ENCODE data around the gene UBASH3B.

Gene UBASH3B

GRCh38 chr11:122791836-122792235 lies 136.3 kb downstream of the UBASH3B start:
- DNase-seq: no peak

DNA sequence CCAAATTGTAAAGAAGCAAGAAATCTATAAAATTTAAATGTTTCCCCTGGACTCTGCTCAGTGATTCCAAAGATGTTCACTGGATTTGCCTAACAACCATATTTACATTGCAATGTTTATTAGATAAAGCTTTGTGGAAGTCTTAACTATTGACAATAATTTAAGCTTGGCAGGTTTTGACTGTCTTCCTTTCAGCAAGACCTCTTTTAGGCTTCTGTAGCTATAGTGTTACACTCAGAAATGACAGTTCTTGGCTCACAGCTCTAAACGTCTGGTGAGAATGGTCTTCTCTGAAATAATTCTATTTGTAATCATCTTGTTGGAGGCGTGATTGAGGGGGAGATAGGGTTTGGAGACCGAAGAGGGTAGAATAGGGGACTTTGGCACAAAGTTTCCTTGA lies 138.0 kb downstream of the UBASH3B start:
- DNase-seq: no peak

DNA sequence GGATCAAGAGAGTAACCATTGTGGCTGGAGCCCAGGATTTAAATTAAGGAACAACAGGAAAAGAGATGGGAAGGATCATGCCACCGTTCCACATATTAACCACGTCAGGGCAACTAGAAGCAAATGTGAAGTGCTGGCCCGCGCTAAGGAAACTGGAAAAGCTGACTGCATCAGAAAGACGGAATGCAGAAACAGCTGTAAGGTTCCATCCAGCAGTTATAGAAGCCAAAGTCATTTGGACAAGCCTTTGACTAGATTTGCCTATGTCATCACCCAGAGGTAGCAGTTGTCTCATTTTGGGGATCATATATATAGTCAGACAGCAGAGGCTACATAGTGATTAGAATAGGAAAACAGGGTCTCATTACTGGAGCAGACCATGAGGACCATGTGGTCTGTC lies 139.8 kb downstream of the UBASH3B start:
- DNase-seq: no peak

DNA sequence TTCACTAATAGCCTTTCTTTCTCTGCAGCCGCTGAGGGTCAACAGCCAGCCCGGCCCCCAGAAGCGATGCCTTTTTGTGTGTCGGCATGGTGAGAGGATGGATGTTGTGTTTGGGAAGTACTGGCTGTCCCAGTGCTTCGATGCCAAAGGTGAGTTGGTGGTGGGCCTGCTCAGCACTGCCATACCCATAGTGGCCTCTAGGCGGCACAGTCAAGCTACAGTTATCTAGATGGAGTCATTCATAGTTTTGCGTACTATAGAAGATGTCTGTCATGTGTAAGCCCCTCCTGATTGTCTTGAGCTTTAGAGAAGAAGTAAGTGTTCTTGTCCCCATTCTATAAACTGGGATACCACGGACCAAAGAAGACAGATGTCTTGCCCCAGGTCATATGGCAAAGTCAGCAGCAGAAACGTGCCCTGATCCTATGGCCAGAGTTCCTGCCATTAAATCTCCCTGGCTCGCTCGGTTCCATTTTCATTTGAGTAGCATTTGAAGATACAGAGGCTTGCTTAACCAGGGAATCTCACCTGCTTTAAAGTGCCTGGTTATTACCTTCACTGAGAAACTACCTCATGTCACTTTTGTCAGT lies 140.7 kb downstream of the UBASH3B start:
- DNase-seq: peak; percentile 58

- DNase-seq: peak; percentile 29
These were observed 142.1 kb downstream of the UBASH3B start for GRCh38 chr11:122797651-122798050.

DNA sequence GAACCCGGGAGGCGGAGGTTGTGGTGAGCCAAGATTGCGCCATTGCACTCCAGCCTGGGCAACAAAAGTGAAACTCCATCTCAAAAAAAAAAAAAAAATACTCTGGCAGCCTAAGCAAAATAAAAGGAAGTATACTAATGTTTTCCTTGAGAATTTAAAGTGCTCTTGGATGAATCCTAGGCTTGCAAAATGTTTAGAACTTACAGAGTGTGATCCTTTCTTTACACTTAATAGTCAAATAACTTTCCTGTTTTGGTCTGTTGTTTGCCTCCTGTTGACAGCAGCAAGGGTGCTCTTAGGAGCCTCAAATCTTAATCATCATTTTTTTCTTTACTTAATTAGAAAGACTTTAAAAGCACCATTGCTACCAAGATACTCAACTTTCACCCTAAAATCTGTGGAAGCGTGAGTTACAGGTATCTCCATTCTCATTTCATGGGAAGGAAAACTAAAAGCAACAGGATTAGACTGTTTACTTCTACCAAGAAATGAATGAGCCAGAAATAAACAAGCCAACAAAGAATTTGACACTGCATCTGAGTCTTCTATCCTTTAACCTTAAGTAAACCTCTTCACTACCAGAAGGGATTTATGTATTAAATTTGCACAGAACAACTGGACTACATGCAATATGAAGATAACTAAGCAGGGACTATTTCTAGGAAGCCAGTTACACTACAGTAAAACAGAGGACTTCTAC lies 144.0 kb downstream of the UBASH3B start:
- DNase-seq: peak; percentile 63

- DNase-seq: no peak
These were observed 147.4 kb downstream of the UBASH3B start for GRCh38 chr11:122802876-122803275.

DNA sequence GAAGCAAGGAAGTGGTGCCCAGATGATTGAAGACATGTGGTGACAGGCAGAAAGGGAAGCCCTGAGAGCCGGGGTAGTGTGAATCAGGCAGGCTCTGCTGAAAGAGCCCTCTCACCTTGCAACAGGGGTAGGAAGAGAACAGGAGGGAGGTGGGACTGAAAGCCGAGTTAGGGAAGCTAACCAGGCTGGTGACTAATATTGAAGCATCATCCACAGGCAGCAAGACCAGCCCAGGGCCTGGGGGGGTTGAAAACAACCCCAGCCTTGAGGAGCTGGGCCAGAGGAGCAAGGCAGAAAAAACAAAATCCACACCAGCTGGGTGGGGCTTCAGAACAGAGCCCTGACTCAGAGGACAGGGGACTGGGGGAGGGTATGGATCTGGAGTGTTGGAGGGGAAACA lies 147.8 kb downstream of the UBASH3B start:
- peak; percentile 36 for DNase-seq

- no peak for DNase-seq
These were observed 148.2 kb downstream of the UBASH3B start for GRCh38 chr11:122803716-122804115.

DNA sequence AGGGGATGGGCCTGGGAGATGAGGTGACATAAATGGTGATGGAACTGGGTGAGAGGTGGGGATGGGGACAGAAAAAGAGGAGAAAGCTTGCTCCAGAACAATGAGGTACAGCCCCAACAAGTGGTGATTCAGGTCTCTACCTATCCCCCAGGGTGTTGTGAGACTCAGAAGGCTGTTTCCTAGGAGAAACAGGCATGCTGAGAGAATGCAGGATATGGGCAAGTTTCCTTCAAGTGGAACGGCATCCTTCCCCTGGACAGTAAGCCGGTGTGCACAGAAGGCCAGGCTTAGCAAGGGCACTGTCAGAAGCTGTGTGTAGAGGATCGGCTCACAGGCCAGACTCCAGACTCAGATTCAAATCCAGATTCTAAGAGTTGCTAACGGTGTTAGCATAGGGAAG lies 148.6 kb downstream of the UBASH3B start:
- DNase-seq: no peak

DNA sequence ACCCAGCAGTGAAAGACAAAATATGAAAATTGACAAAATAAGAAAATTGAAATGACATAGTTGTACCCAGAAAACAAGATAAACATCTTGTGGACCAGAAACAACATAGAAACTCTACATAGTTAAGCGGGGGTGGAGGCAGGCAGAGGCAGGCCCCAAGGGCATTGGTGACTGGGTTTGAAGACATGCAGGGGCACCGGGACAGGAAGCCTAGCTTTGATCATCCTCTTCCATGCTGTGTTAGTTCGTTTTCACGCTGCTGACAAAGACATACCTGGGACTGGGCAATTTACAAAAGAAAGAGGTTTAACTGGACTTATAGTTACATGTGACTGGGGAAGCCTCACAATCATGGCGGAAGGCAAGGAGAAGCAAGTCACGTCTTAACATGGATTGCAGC lies 149.3 kb downstream of the UBASH3B start:
- DNase-seq: no peak

- DNase-seq: no peak
These were observed 152.4 kb downstream of the UBASH3B start for GRCh38 chr11:122807731-122808477.

DNA sequence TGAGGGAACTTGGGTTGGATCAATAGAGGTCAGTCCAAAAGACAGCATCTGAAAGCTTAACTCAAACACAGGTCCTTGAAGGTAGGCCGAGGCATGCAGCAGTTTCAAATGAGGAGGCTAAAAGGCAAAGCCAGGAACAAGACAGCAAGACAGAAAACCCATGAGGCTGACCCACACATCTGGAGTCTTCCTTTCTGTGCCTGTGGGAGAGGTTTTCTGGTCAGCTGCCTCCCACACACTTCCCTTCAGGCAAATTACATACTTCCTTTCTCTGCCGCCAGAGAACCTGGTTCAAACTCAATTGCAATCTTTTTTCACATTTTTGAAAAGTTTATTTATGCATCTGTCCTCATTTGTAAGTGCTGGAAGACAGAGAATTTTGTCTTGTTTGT lies 153.0 kb downstream of the UBASH3B start:
- DNase-seq: peak; percentile 87

GRCh38 chr11:122809866-122810265 lies 154.3 kb downstream of the UBASH3B start:
- no peak for DNase-seq

GRCh38 chr11:122811721-122812120 lies 156.2 kb downstream of the UBASH3B start:
- no peak for DNase-seq

DNA sequence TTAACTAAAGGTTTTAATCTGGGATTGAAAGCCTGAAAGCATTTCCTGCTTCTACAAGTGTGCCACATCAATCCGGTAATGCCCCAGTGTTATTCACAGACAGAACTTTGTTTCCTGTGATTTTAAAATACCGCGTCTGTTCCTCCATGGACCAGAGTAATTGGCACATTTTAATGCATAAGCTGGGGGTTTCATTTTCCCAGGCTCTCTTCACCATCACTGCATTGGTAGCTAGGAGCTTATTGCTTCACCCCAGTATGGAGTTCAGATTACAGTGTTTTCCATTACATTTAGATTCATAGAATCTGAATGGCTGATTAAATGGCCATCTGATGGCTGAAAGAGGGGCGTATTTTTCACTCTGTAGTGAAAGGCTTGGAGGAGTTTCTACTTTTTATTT lies 157.1 kb downstream of the UBASH3B start:
- DNase-seq: no peak

- no peak for DNase-seq
These were observed 157.8 kb downstream of the UBASH3B start for GRCh38 chr11:122813176-122813893.

DNA sequence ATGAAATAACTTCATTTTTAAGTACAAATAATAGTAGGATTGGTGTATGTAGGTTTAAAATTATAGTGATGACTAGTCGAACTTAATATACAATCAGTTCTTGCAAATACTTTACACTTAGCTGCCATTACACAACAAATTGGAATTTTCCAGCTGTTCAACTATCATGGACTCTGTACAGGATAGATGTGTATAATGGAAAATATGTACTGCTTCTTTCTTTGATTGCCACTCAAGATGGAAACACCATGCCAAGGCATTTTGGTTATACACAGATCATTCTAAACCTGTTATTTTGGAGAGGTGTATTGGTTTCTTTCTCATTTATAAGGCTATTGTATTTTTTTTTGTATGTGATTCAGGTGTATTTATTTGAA lies 158.4 kb downstream of the UBASH3B start:
- DNase-seq: no peak

GRCh38 chr11:122814401-122814800 lies 158.9 kb downstream of the UBASH3B start:
- DNase-seq: no peak

DNA sequence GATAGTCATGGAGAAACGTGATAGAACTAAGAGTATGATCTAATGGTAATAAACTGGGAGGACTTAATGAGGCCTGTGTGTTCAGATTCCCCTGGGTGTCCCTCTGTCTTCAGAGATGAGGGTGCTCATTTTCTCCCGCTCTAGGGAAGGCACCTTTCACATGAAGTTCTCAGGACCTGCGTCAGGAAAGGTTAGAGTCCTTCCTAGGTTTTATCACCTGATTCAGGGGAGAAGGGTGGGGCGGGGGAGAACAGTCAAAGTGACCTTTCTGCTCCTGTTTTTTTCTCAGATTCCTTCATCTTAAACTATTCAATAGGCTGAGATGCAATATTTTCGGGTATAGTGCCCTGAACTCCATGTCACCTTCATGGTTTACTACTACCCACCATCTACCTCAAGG lies 160.4 kb downstream of the UBASH3B start:
- DNase-seq: no peak

DNA sequence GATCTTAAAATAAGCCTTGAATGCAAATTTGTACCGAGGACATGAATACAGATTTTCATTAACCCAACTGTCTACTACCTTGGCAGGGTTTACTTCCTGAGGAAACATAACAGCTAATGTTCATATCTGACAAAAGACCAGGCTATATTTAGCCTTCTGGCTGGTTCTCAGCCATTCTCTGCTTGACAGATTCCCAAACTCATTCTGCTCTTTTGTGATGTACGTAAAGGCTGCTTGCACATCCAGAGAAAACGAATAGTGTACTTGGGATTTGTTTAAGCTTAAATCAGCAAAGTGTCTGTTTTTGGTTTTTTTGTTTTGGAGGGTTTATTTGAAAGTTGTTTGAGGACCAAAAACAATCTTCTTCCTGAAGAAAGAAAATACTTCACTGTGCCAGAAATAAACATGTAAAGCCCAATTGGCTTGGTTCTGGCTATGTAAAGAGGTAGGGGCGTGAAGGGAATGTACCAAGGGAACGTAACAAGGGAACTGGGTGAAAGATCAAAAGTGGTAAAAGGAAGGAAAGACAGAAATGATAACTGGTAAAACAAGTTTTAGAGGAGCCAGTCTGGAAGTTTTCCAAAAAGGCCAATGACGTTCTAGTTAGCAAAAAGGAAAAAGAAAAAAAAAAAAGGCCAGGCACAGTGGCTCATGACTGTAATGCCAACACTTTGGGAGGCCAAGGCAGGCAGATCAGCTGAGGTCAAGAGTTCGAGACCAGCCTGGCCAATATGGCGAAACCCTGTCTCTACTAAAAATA lies 161.4 kb downstream of the UBASH3B start:
- DNase-seq: no peak

DNA sequence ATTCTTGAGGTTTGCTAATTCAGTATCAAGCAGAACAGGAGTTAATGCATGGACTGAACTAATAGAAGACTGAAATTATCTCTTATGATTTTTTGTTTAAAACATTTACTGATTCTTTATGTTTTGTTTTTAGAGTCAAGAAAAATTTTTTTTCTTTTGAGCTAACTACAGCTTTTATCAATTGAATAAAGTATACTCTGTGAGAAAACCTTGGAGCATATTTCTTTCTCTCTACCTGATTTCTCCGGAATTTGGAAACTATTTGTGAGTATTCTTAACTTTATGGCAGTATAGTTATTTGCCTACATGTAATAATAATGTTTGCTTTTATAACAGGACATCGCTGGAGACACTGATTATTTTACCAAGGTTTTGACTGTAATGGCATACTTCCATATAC lies 164.6 kb downstream of the UBASH3B start:
- no peak for DNase-seq

DNA sequence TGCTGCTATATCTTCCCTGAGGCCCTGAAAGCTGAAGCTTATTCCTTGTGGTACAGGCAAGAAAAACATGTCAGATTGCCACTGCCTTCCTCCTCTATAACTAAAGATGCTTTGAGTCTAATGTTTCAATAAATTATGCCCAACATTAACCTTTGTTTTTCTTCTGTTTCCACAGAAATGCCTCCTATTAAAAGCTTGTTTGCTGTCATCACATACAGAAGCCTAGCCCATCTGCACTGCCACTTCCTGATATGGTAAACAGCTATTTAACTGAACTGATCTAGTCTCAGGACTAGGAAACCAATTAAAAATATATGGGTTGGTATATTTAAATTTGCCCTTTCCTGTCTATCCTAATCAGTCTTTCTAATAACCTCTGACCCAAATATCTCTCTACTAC lies 165.6 kb downstream of the UBASH3B start:
- DNase-seq: no peak
